ENCODE results near the gene AHI1. TPM values are rescaled to one million over a fixed set of nuclear protein-coding genes. Genes with fewer than 3 reads are reported as not detected.

Gene AHI1
- total RNA-seq, 1 donor from 2014 or later, result 5.4 TPM

DNA sequence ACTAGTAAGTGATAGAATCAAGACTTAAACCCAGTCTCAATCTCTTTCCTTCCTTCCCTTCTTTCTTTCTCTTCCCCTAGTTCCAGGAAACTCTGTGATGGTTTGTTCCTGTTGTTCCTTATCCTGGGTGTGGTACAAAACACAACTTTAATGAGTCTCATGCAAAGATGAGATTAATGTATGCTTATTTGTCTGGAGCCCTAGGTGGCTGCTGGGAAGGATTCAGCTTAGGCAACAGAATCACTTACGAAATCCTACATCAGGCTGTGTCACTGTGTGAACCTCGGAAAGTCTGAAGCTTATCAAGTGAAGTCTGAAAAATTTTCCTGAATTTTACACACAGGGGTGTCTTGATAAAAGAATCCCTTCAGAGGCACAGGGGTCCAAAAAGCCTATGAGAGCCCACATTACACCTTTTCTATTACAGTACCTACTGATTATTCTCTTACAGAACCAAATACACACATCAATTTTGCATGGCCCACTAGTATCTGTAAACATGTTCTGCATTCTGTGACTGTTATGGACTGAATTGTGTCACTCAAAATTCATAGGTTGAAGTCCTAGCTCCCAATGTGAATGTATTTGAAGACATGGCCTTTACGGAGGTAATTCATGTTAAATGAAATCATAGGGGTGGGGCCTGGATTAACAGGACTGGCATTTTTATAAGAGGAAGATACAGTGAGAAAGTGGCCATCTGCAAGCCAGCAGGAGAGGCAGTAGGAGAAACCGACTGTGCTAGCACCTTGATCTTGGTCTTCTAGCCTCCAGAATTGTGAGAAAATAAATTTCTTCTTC lies 171.7 kb downstream of the AHI1 start:
- TF ChIP-seq, protein P1, sequence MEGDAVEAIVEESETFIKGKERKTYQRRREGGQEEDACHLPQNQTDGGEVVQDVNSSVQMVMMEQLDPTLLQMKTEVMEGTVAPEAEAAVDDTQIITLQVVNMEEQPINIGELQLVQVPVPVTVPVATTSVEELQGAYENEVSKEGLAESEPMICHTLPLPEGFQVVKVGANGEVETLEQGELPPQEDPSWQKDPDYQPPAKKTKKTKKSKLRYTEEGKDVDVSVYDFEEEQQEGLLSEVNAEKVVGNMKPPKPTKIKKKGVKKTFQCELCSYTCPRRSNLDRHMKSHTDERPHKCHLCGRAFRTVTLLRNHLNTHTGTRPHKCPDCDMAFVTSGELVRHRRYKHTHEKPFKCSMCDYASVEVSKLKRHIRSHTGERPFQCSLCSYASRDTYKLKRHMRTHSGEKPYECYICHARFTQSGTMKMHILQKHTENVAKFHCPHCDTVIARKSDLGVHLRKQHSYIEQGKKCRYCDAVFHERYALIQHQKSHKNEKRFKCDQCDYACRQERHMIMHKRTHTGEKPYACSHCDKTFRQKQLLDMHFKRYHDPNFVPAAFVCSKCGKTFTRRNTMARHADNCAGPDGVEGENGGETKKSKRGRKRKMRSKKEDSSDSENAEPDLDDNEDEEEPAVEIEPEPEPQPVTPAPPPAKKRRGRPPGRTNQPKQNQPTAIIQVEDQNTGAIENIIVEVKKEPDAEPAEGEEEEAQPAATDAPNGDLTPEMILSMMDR (IDR thresholded peaks at IDR 0.05), result no peak
- Histone ChIP-seq H3K9me3 (no peaks in the 10 kb centered on the region), H3K36me3 (no peaks in the 10 kb centered on the region), H3K27me3 (no peaks in the 10 kb centered on the region), H3K4me1 (no peaks in the 10 kb centered on the region), H3K27ac (no peak overlapping the region), H3K4me3 (no peak overlapping the region)
- intact Hi-C loops (cut with DNase I), result no loop called here
- no peak for DNase-seq (ENCODE audit: low spot score in 2 of 2)

DNA sequence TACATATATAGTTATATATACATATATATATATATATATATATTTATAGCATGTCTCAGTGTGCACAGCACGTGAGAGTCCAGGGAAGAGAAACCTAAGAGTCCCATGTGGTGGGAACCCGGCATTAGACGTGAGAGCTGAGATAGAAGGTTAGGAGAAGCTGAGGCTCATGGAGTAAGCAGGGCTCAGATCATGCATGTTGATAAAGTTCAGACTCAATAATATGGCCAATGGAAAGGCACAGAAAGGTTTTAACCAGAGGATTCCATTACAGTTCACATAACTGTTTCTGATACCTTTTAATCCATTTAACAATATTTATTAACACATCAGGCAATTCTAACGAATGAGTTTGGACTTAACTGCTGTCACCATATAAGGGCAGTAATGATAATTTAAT lies 173.0 kb downstream of the AHI1 start:
- no peak for DNase-seq (ENCODE audit: low spot score in 2 of 2)
- intact Hi-C loops (cut with DNase I), result no loop called here

DNA sequence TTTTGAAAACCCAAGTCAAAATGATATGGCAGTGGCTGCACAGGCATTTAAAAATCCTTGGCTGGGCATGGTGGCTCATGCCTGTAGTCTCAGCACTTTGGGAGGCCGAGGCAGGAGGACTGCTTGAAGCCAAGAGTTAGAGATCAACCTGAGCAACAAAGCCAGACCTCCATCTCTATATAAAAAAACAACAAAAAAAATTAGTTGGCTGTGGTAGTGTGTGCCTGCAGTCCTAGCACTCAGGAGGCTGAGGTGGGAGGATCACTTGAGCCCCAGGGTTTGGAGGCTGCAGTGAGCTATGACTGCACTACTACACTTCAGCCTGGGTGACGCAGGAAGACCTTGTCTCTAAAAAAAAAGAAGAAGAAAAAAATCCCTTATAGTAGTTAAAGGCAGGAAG lies 173.6 kb downstream of the AHI1 start:
- Histone ChIP-seq H3K36me3 (no peaks in the 10 kb centered on the region), H3K27ac (no peak overlapping the region), H3K4me3 (no peak overlapping the region), H3K9me3 (no peaks in the 10 kb centered on the region), H3K27me3 (no peaks in the 10 kb centered on the region), H3K4me1 (no peaks in the 10 kb centered on the region)
- no peak for DNase-seq (ENCODE audit: low spot score in 2 of 2)
- TF ChIP-seq, protein P1 (IDR thresholded peaks at IDR 0.05), result no peak
- intact Hi-C loops (cut with DNase I), result no loop called here

More for the DNA sequence above, 173.0 kb downstream of the AHI1 start:
- Histone ChIP-seq H3K9me3 (no peaks in the 10 kb centered on the region), H3K36me3 (no peaks in the 10 kb centered on the region), H3K4me1 (no peaks in the 10 kb centered on the region), H3K4me3 (no peak overlapping the region), H3K27me3 (no peaks in the 10 kb centered on the region), H3K27ac (no peak overlapping the region)
- TF ChIP-seq, protein P1 (IDR thresholded peaks at IDR 0.05), result no peak

DNA sequence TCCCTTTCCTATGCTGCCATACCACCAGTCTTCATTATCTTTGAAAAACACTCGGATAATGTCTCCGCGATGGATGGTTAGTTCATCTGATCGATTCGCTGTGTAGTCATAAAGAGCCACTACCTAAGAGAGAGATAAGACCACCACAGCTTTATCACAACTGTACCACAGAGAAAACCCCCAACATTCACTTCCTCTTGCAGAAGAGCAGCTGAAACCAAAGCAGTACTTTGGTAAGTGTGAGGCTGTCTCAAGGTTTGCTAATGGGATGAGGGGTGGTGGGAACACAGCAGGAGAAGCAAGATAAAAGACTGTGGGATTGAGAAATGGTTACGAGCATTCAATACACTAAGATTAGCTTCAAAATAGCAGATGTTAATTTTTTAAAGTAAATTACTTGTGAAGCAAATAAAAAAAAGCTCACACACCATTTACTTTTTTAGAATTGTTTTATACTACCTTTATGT lies 174.3 kb downstream of the AHI1 start:
- Histone ChIP-seq H3K27me3 (no peaks in the 10 kb centered on the region), H3K9me3 (no peaks in the 10 kb centered on the region), H3K4me1 (no peaks in the 10 kb centered on the region), H3K36me3 (no peaks in the 10 kb centered on the region), H3K4me3 (no peak overlapping the region), H3K27ac (no peak overlapping the region)
- TF ChIP-seq, protein P1 (IDR thresholded peaks at IDR 0.05), result no peak
- intact Hi-C loops (cut with DNase I), result no loop called here
- DNase-seq (ENCODE audit: low spot score in 2 of 2), result no peak

DNA sequence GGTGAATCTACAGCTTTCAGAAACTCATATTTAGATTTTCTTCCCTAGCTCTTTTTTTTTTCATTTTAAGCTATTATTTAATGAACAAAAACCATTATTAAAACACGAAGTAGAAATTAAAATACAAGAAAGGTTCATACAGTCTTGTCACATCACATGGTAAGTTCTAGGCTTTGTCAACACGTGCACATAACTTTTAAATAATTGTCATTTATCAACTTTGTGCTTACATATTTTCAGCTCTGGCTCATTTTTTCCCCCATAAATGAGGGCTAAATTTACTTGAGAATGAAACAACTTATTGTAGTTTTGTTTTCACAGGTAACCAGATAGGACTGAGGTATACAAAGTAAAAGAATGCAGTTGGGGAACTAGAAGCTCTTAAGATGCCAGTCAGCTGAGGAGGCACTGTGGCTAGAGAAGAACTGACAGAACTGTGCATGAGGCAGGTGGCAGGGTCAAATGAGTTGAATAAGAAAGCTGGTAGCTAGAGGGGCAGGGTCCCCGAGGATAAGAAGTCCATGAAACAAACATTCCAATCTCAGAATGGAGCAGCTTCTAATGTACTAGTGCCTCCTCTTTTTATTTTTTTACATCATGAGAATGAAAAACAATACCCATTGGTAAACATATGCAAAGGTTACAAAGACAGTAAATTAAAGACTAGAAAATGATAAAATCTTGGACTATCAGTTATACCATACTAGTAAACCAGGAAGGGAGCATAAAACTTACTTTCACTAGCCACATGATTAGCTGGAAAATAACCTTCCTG lies 174.9 kb downstream of the AHI1 start:
- no peaks in the 10 kb centered on the region for H3K27me3 ChIP-seq
- H3K9me3 ChIP-seq, result no peaks in the 10 kb centered on the region
- no peak overlapping the region for H3K27ac ChIP-seq
- intact Hi-C loops (cut with DNase I), result no loop called here
- no peak overlapping the region for H3K4me3 ChIP-seq
- DNase-seq (ENCODE audit: low spot score in 2 of 2), result no peak
- no peaks in the 10 kb centered on the region for H3K36me3 ChIP-seq
- TF ChIP-seq, protein P1 (IDR thresholded peaks at IDR 0.05), result no peak
- no peaks in the 10 kb centered on the region for H3K4me1 ChIP-seq

Data from ascending aorta (tissue), 2 donors.